Mesendoderm (in vitro differentiated cells): ENCODE results near the gene TXN.

Experiments used
- DNase-seq: peaks from one replicate; pipeline ENCODE4 v3.0.0; 2013
- H2AK5ac ChIP-seq: 2 replicates; pipeline ENCODE4 v1.6.1; 2013; ENCODE audit warnings: low read length, inconsistent platforms
- H2BK120ac ChIP-seq: 2 replicates; pipeline ENCODE4 v1.6.1; 2013; ENCODE audit warnings: low read depth, mild to moderate bottlenecking, low read length, moderate library complexity, mixed read lengths
- H2BK15ac ChIP-seq: replicated peaks from 2 replicates; pipeline ENCODE4 v1.6.1; 2013; ENCODE audit warnings: low read depth, mild to moderate bottlenecking, moderate library complexity
- H2BK5ac ChIP-seq: 2 replicates; pipeline ENCODE4 v1.6.1; 2013; ENCODE audit warnings: low read length, inconsistent platforms
- H3K18ac ChIP-seq: 2 replicates; pipeline ENCODE4 v1.6.1; 2013; ENCODE audit warnings: mild to moderate bottlenecking, low read length, mixed read lengths
- H3K23ac ChIP-seq: one replicate; pipeline ENCODE4 v1.6.1; 2013; ENCODE audit warnings: low read length
- H3K27ac ChIP-seq: 2 replicates; pipeline ENCODE4 v1.5.1; 2013; ENCODE audit warnings: low read depth, mild to moderate bottlenecking, inconsistent platforms, low read length, moderate library complexity
- H3K27me3 ChIP-seq: 2 replicates; pipeline ENCODE4 v1.6.1; 2013; ENCODE audit warnings: low read length, control low read depth, mild to moderate bottlenecking, inconsistent platforms; ENCODE audit not compliant: insufficient read depth, poor library complexity
- H3K36me3 ChIP-seq: 2 replicates; pipeline ENCODE4 v1.6.1; 2013; ENCODE audit warnings: low read length, inconsistent platforms; ENCODE audit not compliant: control insufficient read depth, insufficient read depth
- H3K4ac ChIP-seq: one replicate; pipeline ENCODE4 v1.6.1; 2013; ENCODE audit warnings: low read depth, mild to moderate bottlenecking, low read length, moderate library complexity
- H3K4me1 ChIP-seq: 2 replicates; pipeline ENCODE4 v1.6.1; 2013; ENCODE audit warnings: low read depth, low read length, inconsistent platforms; ENCODE audit not compliant: control insufficient read depth
- H3K4me2 ChIP-seq: 2 replicates; pipeline ENCODE4 v1.6.1; 2013; ENCODE audit warnings: low read length
- H3K4me3 ChIP-seq: 2 replicates; pipeline ENCODE4 v1.5.1; 2013; ENCODE audit warnings: mild to moderate bottlenecking, low read length
- H3K56ac ChIP-seq: one replicate; pipeline ENCODE4 v1.6.1; 2013; ENCODE audit warnings: low read length
- H3K79me1 ChIP-seq: 2 replicates; pipeline ENCODE4 v1.6.1; 2013; ENCODE audit warnings: low read length, inconsistent platforms
- H3K79me2 ChIP-seq: 2 replicates; pipeline ENCODE4 v1.6.1; 2013; ENCODE audit warnings: mild to moderate bottlenecking, low read length; ENCODE audit not compliant: control insufficient read depth, insufficient read depth
- H3K9ac ChIP-seq: 2 replicates; pipeline ENCODE4 v1.6.1; 2013; ENCODE audit warnings: low read length, inconsistent platforms
- H4K5ac ChIP-seq: one replicate; pipeline ENCODE4 v1.6.1; 2013; ENCODE audit warnings: low read length
- H4K8ac ChIP-seq: one replicate; pipeline ENCODE4 v1.6.1; 2013; ENCODE audit warnings: low read depth, mild to moderate bottlenecking, control low read depth, low read length, moderate library complexity
- WGBS: extraction: QIAGEN DNeasy Blood & Tissue Kit; methylation state at CpG from one replicate; pipeline ENCODE4 v1.1.7; 2013; ENCODE audit warnings: low lambda C conversion rate, missing lambda C conversion rate; ENCODE audit not compliant: insufficient coverage; ENCODE audit errors: extremely low coverage; 5-methylcytosine and 5-hydroxymethylcytosine counted together

TXN gene

DNA sequence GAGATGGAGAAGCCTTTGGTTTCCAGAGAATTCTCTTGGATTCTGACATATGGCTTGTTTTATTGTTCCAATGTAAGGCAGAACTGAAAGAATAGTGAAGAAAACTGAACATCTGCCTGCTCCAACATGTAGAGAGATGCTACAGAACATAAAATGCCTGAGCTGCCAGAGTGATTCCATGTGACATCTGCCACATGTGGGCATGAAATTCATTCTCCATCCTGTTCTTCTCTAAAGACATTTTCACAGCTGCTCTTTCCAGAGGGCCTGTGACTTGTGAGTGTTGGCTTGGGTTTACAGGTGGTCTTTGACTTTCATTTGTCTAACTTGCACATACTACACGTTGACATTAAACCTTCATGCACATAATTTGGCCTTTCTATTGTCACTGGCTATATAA is 33.7 kb upstream of the TXN start:
- no peaks in the 10 kb centered on the region for H3K79me1 ChIP-seq
- no CpG with 5 or more reads among the region's 1 CpG for WGBS
- H3K27ac ChIP-seq: no peak overlapping the region
- H2AK5ac ChIP-seq: no peak overlapping the region
- H3K36me3 ChIP-seq: no peaks in the 10 kb centered on the region
- no peak for DNase-seq
- H3K79me2 ChIP-seq: no peaks in the 10 kb centered on the region
- H3K56ac ChIP-seq: no peak overlapping the region
- H3K4ac ChIP-seq: no peak overlapping the region
- H3K4me3 ChIP-seq: no peak overlapping the region
- H2BK15ac ChIP-seq: no peak overlapping the region
- H3K18ac ChIP-seq: no peak overlapping the region
- H3K9ac ChIP-seq: no peak overlapping the region
- H3K23ac ChIP-seq: no peak overlapping the region
- no peaks in the 10 kb centered on the region for H3K27me3 ChIP-seq
- no peak overlapping the region for H2BK120ac ChIP-seq
- no peaks in the 10 kb centered on the region for H3K4me1 ChIP-seq
- no peak overlapping the region for H4K5ac ChIP-seq
- H4K8ac ChIP-seq: no peak overlapping the region
- H2BK5ac ChIP-seq: no peak overlapping the region
- H3K4me2 ChIP-seq: no peak overlapping the region

DNA sequence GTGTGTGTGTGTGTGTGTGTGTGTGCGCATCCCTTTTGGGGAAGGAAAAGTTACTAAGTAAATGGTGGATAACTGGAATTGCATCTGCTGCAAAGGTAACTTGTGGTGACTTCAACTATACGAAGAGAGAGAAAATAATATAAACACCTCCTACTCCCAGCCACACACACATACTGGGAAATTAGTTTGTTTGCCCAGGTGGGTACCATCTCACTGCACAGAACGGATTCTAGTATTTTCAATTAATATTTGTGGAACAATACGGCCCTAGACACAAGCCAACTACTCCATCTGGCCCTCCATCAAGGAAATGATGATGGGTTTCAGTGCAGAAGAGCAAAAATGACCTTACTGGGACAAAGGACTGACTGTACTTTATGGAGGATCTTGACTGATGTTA is 32.2 kb upstream of the TXN start:
- Histone ChIP-seq H3K56ac (no peak overlapping the region), H3K79me1 (no peaks in the 10 kb centered on the region), H3K4me1 (no peaks in the 10 kb centered on the region), H3K23ac (no peak overlapping the region), H2AK5ac (no peak overlapping the region), H3K27me3 (no peaks in the 10 kb centered on the region), H3K18ac (no peak overlapping the region), H3K4me3 (no peak overlapping the region), H3K79me2 (no peaks in the 10 kb centered on the region), H3K27ac (no peak overlapping the region), H3K4me2 (no peak overlapping the region), H3K36me3 (no peaks in the 10 kb centered on the region), H4K5ac (no peak overlapping the region), H2BK5ac (no peak overlapping the region), H2BK120ac (no peak overlapping the region), H3K4ac (no peak overlapping the region), H4K8ac (no peak overlapping the region), H2BK15ac (no peak overlapping the region), H3K9ac (no peak overlapping the region)
- no peak for DNase-seq
- no CpG with 5 or more reads among the region's 4 CpGs for WGBS

DNA sequence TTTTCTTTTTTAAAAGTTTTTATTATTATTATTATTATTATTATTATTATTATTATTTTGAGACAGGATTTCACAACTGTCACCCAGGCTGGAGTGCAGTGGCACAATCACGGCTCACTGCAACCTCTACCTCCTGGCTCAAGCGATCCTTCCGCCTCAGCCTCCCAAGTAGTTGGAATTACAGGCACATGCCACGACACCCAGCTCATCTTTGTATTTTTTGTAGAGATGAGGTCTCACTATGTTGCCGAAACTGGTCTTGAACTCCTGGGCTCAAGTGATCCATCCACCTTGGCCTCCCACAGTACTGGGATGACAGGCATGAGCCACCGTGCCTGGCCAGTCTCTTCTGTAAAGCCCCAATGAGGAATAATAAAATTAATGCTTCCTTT is 31.0 kb upstream of the TXN start:
- DNase-seq: no peak
- H3K4me2 ChIP-seq: no peak overlapping the region
- no peak overlapping the region for H3K23ac ChIP-seq
- no peaks in the 10 kb centered on the region for H3K36me3 ChIP-seq
- no peak overlapping the region for H3K27ac ChIP-seq
- no peak overlapping the region for H2AK5ac ChIP-seq
- H4K5ac ChIP-seq: no peak overlapping the region
- no peaks in the 10 kb centered on the region for H3K4me1 ChIP-seq
- H2BK15ac ChIP-seq: no peak overlapping the region
- no peak overlapping the region for H3K9ac ChIP-seq
- H3K56ac ChIP-seq: no peak overlapping the region
- no peak overlapping the region for H3K4ac ChIP-seq
- no peak overlapping the region for H3K4me3 ChIP-seq
- H3K79me1 ChIP-seq: no peaks in the 10 kb centered on the region
- WGBS: no CpG with 5 or more reads among the region's 6 CpGs
- no peak overlapping the region for H3K18ac ChIP-seq
- no peaks in the 10 kb centered on the region for H3K27me3 ChIP-seq
- H2BK5ac ChIP-seq: no peak overlapping the region
- no peaks in the 10 kb centered on the region for H3K79me2 ChIP-seq
- H2BK120ac ChIP-seq: no peak overlapping the region
- no peak overlapping the region for H4K8ac ChIP-seq

DNA sequence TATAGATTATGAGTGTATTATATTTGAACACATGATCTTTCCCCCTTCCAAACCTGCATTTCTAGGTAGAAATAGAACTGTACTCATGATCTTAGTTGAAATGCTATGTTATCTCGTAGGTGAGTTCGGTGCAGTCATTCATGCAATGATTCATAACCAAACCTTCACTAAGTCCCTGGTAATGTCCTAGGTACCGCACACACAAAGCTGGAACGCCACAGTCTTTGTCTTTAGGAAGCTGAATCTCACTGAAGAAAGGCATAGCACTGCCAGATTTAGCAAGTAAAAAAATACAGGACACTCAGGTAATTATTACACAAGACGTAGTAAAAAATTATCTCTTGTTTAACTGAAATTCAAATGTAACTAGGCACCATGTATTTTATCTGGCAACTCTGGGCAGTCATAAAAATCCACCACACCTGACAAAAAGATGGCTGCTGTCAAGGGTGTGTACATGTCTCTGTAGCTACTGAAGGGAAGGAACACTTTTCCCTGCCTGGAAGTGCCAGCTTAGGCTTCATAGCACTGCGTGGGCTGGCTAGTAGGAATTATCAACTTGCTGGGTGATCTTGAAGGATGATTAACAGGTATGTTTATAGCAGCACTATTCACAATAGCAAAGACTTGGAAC is 28.0 kb upstream of the TXN start:
- Histone ChIP-seq H2BK15ac (no peak overlapping the region), H3K4me1 (no peaks in the 10 kb centered on the region), H4K5ac (no peak overlapping the region), H3K23ac (no peak overlapping the region), H3K56ac (no peak overlapping the region), H3K27ac (no peak overlapping the region), H3K36me3 (no peaks in the 10 kb centered on the region), H2AK5ac (no peak overlapping the region), H3K4me2 (no peak overlapping the region), H3K18ac (no peak overlapping the region), H2BK120ac (no peak overlapping the region), H3K4ac (no peak overlapping the region), H3K4me3 (no peak overlapping the region), H3K79me1 (no peaks in the 10 kb centered on the region), H3K9ac (no peak overlapping the region), H2BK5ac (no peak overlapping the region), H3K27me3 (no peaks in the 10 kb centered on the region), H3K79me2 (no peaks in the 10 kb centered on the region), H4K8ac (no peak overlapping the region)
- DNase-seq: no peak
- WGBS: no CpG with 5 or more reads among the region's 6 CpGs

DNA sequence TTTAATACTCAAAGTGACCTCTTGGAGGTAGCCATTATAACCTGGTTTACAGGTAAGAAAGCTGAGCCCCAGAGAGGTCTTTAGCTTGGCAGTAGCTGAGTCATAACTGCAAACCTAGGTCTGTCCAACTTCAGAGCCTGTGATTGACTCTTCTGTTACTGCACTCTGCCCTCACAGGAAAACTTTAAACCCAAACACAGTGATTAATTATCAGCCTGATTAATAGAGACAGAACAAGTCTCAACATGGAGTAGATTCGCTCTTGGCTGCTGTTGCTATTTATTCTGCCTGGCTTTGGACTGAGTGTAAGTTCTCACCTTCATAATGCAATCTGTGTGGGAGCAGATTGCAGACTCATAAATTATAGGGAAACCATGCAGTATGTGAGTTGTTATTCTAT is 27.4 kb upstream of the TXN start:
- DNase-seq: no peak
- no peak overlapping the region for H3K27ac ChIP-seq
- H4K8ac ChIP-seq: no peak overlapping the region
- H3K56ac ChIP-seq: no peak overlapping the region
- H4K5ac ChIP-seq: no peak overlapping the region
- no peak overlapping the region for H2BK15ac ChIP-seq
- H3K9ac ChIP-seq: no peak overlapping the region
- H2BK120ac ChIP-seq: no peak overlapping the region
- H3K23ac ChIP-seq: no peak overlapping the region
- no peaks in the 10 kb centered on the region for H3K36me3 ChIP-seq
- H3K79me1 ChIP-seq: no peaks in the 10 kb centered on the region
- H3K4me3 ChIP-seq: no peak overlapping the region
- no peak overlapping the region for H2BK5ac ChIP-seq
- no peaks in the 10 kb centered on the region for H3K79me2 ChIP-seq
- H3K18ac ChIP-seq: no peak overlapping the region
- no peaks in the 10 kb centered on the region for H3K4me1 ChIP-seq
- H2AK5ac ChIP-seq: no peak overlapping the region
- no peaks in the 10 kb centered on the region for H3K27me3 ChIP-seq
- no peak overlapping the region for H3K4me2 ChIP-seq
- WGBS: no CpG with 5 or more reads among the region's 1 CpG
- H3K4ac ChIP-seq: no peak overlapping the region

DNA sequence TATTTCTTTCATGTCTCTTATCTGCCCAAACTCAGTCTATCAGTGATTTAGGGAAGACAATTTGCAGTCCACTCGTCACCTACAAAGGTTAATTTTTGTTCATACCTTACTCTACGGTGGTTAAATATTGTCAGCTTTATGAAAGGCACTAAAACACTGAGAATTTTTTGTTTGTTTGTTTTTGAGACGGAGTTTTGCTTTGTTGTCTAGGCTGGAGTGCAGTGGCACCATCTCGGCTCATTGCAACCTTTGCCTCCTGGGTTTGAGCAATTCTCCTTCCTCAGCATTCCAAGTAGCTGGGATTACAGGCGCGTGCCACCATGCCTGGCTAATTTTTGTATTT is 26.4 kb upstream of the TXN start:
- Histone ChIP-seq H4K8ac (no peak overlapping the region), H3K27ac (no peak overlapping the region), H3K79me2 (no peaks in the 10 kb centered on the region), H3K56ac (no peak overlapping the region), H3K23ac (no peak overlapping the region), H2AK5ac (no peak overlapping the region), H3K4me2 (no peak overlapping the region), H3K79me1 (no peaks in the 10 kb centered on the region), H3K4me3 (no peak overlapping the region), H2BK15ac (no peak overlapping the region), H2BK5ac (no peak overlapping the region), H3K9ac (no peak overlapping the region), H3K4ac (no peak overlapping the region), H2BK120ac (no peak overlapping the region), H3K18ac (no peak overlapping the region), H3K27me3 (no peaks in the 10 kb centered on the region), H4K5ac (no peak overlapping the region), H3K36me3 (no peaks in the 10 kb centered on the region), H3K4me1 (no peaks in the 10 kb centered on the region)
- WGBS: no CpG with 5 or more reads among the region's 6 CpGs
- DNase-seq: no peak
